ENCODE measurements around the gene NPAS3.

DNA sequence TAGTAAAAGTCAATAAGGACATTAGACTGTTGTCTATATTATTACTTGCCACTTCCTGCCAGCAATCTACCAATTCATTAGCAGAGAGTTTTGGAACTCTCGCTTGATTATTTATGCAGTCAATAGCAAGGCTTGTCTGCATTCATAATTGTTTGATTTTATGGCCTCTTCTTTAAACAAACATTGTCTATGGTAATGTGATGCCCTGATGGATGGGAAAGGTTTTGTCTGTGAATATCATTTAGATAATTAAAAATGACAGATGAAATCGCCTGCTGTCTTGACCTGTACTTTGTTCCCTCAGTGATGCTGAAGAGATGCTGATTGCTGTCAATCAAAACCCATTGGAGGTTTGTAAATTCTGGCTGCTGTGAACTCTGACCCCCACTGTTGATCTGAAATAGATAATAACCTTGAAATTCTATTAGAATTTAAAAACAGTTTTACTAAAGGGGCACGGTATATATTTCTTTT is 455.3 kb downstream of the NPAS3 start:
- TF ChIP-seq, protein P1, sequence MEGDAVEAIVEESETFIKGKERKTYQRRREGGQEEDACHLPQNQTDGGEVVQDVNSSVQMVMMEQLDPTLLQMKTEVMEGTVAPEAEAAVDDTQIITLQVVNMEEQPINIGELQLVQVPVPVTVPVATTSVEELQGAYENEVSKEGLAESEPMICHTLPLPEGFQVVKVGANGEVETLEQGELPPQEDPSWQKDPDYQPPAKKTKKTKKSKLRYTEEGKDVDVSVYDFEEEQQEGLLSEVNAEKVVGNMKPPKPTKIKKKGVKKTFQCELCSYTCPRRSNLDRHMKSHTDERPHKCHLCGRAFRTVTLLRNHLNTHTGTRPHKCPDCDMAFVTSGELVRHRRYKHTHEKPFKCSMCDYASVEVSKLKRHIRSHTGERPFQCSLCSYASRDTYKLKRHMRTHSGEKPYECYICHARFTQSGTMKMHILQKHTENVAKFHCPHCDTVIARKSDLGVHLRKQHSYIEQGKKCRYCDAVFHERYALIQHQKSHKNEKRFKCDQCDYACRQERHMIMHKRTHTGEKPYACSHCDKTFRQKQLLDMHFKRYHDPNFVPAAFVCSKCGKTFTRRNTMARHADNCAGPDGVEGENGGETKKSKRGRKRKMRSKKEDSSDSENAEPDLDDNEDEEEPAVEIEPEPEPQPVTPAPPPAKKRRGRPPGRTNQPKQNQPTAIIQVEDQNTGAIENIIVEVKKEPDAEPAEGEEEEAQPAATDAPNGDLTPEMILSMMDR (conservative IDR thresholded peaks at IDR 0.05; ENCODE audit: low read depth, low read length): no peak
- no peak for TF ChIP-seq EZH2 (IDR thresholded peaks at IDR 0.05; ENCODE audit: borderline replicate concordance, low read depth, low read length, poor library complexity, severe bottlenecking)
